ENCODE data around the gene RABAC1.
A peak's percentile ranks its signal among the peaks of the same experiment; 100 is the strongest.
"Not testable (repeated sequence)": the region's sequence is repeated elsewhere in the genome, so short reads cannot be mapped to it uniquely, and the experiment has no call there.

The RABAC1 gene

GRCh38 chr19:41959056-41960053 is at the start of gene RABAC1:
TSS of gene RABAC1 (minus strand) at chr19:41959321. CDS start at chr19:41959292, 29 bp downstream.
- peak; percentile 89 for DNase-seq

GRCh38 chr19:42006569-42006968 is 47.4 kb upstream of the RABAC1 start:
- DNase-seq = no peak

- DNase-seq = no peak
Measured at GRCh38 chr19:42005504-42005903, 46.4 kb upstream of the RABAC1 start.

GRCh38 chr19:42003506-42004294 is 44.6 kb upstream of the RABAC1 start:
- DNase-seq = no peak

GRCh38 chr19:41999878-42000208 is 40.7 kb upstream of the RABAC1 start:
- DNase-seq = no peak

GRCh38 chr19:41999071-41999877 is 40.2 kb upstream of the RABAC1 start:
- peak; percentile 4 for DNase-seq

- peak; percentile 35 for DNase-seq
Measured at GRCh38 chr19:41998246-41999020, 39.3 kb upstream of the RABAC1 start.

GRCh38 chr19:41997851-41998229 is 38.7 kb upstream of the RABAC1 start:
- DNase-seq = no peak

- peak; percentile 43 for DNase-seq
Measured at GRCh38 chr19:41997121-41997850, 38.2 kb upstream of the RABAC1 start.

GRCh38 chr19:41995959-41996797 is 37.1 kb upstream of the RABAC1 start:
- no peak for DNase-seq

- no peak for DNase-seq
Measured at GRCh38 chr19:41994994-41995958, 36.2 kb upstream of the RABAC1 start.

- DNase-seq = no peak
Measured at GRCh38 chr19:41994521-41994971, 35.4 kb upstream of the RABAC1 start.

- DNase-seq = peak; percentile 65
Measured at GRCh38 chr19:41993612-41994483, 34.7 kb upstream of the RABAC1 start, which contains the start of gene ATP1A3. TSS of gene ATP1A3 (minus strand) at chr19:41994230. CDS start at chr19:41994076, 154 bp downstream.

- DNase-seq = not testable (repeated sequence)
Measured at GRCh38 chr19:41991925-41992569, 32.9 kb upstream of the RABAC1 start.

- DNase-seq = no peak
Measured at GRCh38 chr19:41991025-41991424, 31.9 kb upstream of the RABAC1 start.

GRCh38 chr19:41990615-41991014 is 31.5 kb upstream of the RABAC1 start:
- no peak for DNase-seq

GRCh38 chr19:41990028-41990427 is 30.9 kb upstream of the RABAC1 start:
- DNase-seq = no peak
